ENCODE measurements around the gene PGM5. TPM values are rescaled to one million over a fixed set of nuclear protein-coding genes. Genes with fewer than 3 reads are reported as not detected.

The PGM5 gene
- total RNA-seq, 4 donors from 2014 or later = 502 to 719 (median 699) TPM

DNA sequence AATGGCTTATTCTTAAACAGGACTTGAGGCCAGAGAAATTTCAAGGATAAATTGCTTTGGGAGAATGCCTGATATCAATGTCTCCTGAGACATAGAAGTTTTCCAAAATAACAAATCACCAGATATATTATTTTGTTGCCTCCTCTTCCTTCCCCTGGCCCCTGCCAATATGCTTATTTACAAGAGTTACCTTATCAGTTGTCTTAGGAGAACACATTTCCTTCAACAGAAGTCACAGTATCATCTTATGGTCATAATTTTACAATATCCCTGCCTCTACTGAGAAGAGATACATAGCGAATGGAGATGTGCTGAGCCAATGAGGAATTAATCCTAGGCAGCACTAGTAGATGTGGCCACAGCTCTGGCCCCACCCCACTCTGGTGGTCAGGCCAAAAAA, 141.2 kb downstream of the PGM5 start:
- Histone ChIP-seq H3K27me3 (no peaks in the 10 kb centered on the region), H3K36me3 (peaks cover 0 to 55% of the 10 kb centered on the region in 2 donors), H3K4me1 (peaks cover 14 to 96% (median 46%) of the 10 kb centered on the region in 3 donors), H3K27ac (peak overlapping the region; percentile 63 to 87 (median 82)), H3K4me3 (no peak overlapping the region), H3K9me3 (no peaks in the 10 kb centered on the region)
- TF ChIP-seq POLR2A (IDR thresholded peaks at IDR 0.05) (no peak), EP300 (IDR thresholded peaks at IDR 0.05) (no peak), POLR2AphosphoS5 (IDR thresholded peaks at IDR 0.05) (no peak)
- TF ChIP-seq, protein P1, sequence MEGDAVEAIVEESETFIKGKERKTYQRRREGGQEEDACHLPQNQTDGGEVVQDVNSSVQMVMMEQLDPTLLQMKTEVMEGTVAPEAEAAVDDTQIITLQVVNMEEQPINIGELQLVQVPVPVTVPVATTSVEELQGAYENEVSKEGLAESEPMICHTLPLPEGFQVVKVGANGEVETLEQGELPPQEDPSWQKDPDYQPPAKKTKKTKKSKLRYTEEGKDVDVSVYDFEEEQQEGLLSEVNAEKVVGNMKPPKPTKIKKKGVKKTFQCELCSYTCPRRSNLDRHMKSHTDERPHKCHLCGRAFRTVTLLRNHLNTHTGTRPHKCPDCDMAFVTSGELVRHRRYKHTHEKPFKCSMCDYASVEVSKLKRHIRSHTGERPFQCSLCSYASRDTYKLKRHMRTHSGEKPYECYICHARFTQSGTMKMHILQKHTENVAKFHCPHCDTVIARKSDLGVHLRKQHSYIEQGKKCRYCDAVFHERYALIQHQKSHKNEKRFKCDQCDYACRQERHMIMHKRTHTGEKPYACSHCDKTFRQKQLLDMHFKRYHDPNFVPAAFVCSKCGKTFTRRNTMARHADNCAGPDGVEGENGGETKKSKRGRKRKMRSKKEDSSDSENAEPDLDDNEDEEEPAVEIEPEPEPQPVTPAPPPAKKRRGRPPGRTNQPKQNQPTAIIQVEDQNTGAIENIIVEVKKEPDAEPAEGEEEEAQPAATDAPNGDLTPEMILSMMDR (IDR thresholded peaks at IDR 0.05) = no peak
- no peak for ATAC-seq
- 60% methylated on average over 1 of the region's 1 CpG; no CpG with 5 or more reads in 1 of the 2 donors for WGBS, 2 donors (ENCODE audit: low coverage in 1 of 2)

- H3K27ac ChIP-seq = peak overlapping the region; percentile 35 to 87 (median 82)
- H3K4me1 ChIP-seq = peaks cover 10 to 90% (median 34%) of the 10 kb centered on the region in 3 donors
- no peak for TF ChIP-seq POLR2AphosphoS5 (IDR thresholded peaks at IDR 0.05)
- TF ChIP-seq POLR2A (IDR thresholded peaks at IDR 0.05) = no peak
- no peak for TF ChIP-seq EP300 (IDR thresholded peaks at IDR 0.05)
- TF ChIP-seq, protein P1 (IDR thresholded peaks at IDR 0.05) = no peak
- H3K4me3 ChIP-seq = no peak overlapping the region
- no peak for ATAC-seq
- peaks cover 0 to 63% of the 10 kb centered on the region in 2 donors for H3K36me3 ChIP-seq
- WGBS, 2 donors (ENCODE audit: low coverage in 1 of 2) = 76 to 86% methylated on average over 1 to 2 of the region's 2 CpGs
- H3K27me3 ChIP-seq = no peaks in the 10 kb centered on the region
- no peaks in the 10 kb centered on the region for H3K9me3 ChIP-seq
These were observed 142.4 kb downstream of the PGM5 start for GRCh38 chr9:68498816-68499215.

- H3K27ac ChIP-seq = peak overlapping the region; percentile 80 to 92 (median 86)
- ATAC-seq = peak; percentile 82
These were observed 144.3 kb downstream of the PGM5 start for GRCh38 chr9:68500457-68501381.

GRCh38 chr9:68502279-68502678, 145.9 kb downstream of the PGM5 start:
- ATAC-seq = no peak
- Histone ChIP-seq H3K27me3 (no peaks in the 10 kb centered on the region), H3K27ac (peak overlapping the region; percentile 80 to 92 (median 86)), H3K36me3 (peaks cover 0 to 76% of the 10 kb centered on the region in 2 donors), H3K4me3 (no peak overlapping the region), H3K9me3 (no peaks in the 10 kb centered on the region), H3K4me1 (peaks cover 11 to 86% (median 27%) of the 10 kb centered on the region in 3 donors)
- 60 to 81% methylated on average over 4 of the region's 4 CpGs for WGBS, 2 donors (ENCODE audit: low coverage in 1 of 2)
- no peak for TF ChIP-seq POLR2A (IDR thresholded peaks at IDR 0.05)
- TF ChIP-seq EP300 (IDR thresholded peaks at IDR 0.05) = no peak
- TF ChIP-seq, protein P1 (IDR thresholded peaks at IDR 0.05) = no peak
- no peak for TF ChIP-seq POLR2AphosphoS5 (IDR thresholded peaks at IDR 0.05)

More at GRCh38 chr9:68500457-68501381, 144.3 kb downstream of the PGM5 start:
- Histone ChIP-seq H3K9me3 (no peaks in the 10 kb centered on the region), H3K4me3 (no peak overlapping the region), H3K4me1 (peaks cover 6 to 86% (median 21%) of the 10 kb centered on the region in 3 donors), H3K36me3 (peaks cover 0 to 82% of the 10 kb centered on the region in 2 donors), H3K27me3 (no peaks in the 10 kb centered on the region)
- 24 to 28% methylated on average over 8 of the region's 9 CpGs for WGBS, 2 donors (ENCODE audit: low coverage in 1 of 2)
- peak; percentile 62 for TF ChIP-seq POLR2AphosphoS5 (IDR thresholded peaks at IDR 0.05)
- no peak for TF ChIP-seq EP300 (IDR thresholded peaks at IDR 0.05)

GRCh38 chr9:68505681-68506409, 149.4 kb downstream of the PGM5 start:
- WGBS, 2 donors (ENCODE audit: low coverage in 1 of 2) = 37 to 46% methylated on average over 4 of the region's 4 CpGs
- H3K4me3 ChIP-seq = no peak overlapping the region
- no peaks in the 10 kb centered on the region for H3K9me3 ChIP-seq
- H3K27ac ChIP-seq = peak overlapping the region; percentile 85 to 88 (median 87)
- H3K4me1 ChIP-seq = peaks cover 16 to 91% (median 27%) of the 10 kb centered on the region in 3 donors
- peaks cover 0 to 54% of the 10 kb centered on the region in 2 donors for H3K36me3 ChIP-seq
- H3K27me3 ChIP-seq = no peaks in the 10 kb centered on the region
- peak; percentile 31 for ATAC-seq
- TF ChIP-seq EP300 (IDR thresholded peaks at IDR 0.05) (no peak), POLR2AphosphoS5 (IDR thresholded peaks at IDR 0.05) (no peak), POLR2A (IDR thresholded peaks at IDR 0.05) (no peak)
- TF ChIP-seq, protein P1 (IDR thresholded peaks at IDR 0.05) = no peak

Data from gastroesophageal sphincter (tissue), 4 donors.